H1 (cell line): Measurements from ENCODE around the gene NR4A1. TPM values are rescaled to one million over a fixed set of nuclear protein-coding genes. Genes with fewer than 3 reads are reported as not detected.

Experiments
- CTCF ChIA-PET: fragments of 300-600 bp; sonication (Branson Sonifier 250); formaldehyde crosslinking; loops from one replicate; lab custom pipeline; 2021; ENCODE audit not compliant: partially characterized antibody; lab: Charles Lee
- POLR2A ChIA-PET: fragments of 300-600 bp; sonication (Branson Sonifier 250); formaldehyde crosslinking; loops from one replicate; lab custom pipeline; 2021; ENCODE audit warnings: inconsistent platforms; ENCODE audit not compliant: partially characterized antibody; lab: Charles Lee
- DNase-seq, 2 experiments: peaks; one replicate each; pipeline versions ENCODE4 v3.0.0 to v3.0.0-alpha.2; 2010 to 2022; ENCODE audit warnings: low spot score in 2 of 2, low read depth in 1 of 2, mixed read lengths in 1 of 2
- FAIRE-seq: peaks from 2 replicates; lab custom pipeline; 2011; peaks lifted over from hg19 to GRCh38; lab: Jason Lieb, UNC
- H2AFZ ChIP-seq: 2 replicates; pipeline ENCODE4 v1.8.1; 2012; ENCODE audit warnings: low read length, inconsistent platforms
- H2AK5ac ChIP-seq: 2 replicates; pipeline ENCODE4 v1.6.1; 2013; ENCODE audit warnings: low read depth, low read length
- H2BK120ac ChIP-seq: replicated peaks from 2 replicates; pipeline ENCODE3; 2013; ENCODE audit warnings: low read depth, low read length, inconsistent platforms
- H2BK12ac ChIP-seq: 2 replicates; pipeline ENCODE4 v1.6.1; 2013; ENCODE audit warnings: low read depth, low read length
- H2BK15ac ChIP-seq: 2 replicates; pipeline ENCODE4 v1.6.1; 2013; ENCODE audit warnings: low read length
- H2BK20ac ChIP-seq: 2 replicates; pipeline ENCODE4 v1.6.1; 2013; ENCODE audit warnings: low read length
- H2BK5ac ChIP-seq: 2 replicates; pipeline ENCODE4 v1.6.1; 2013; ENCODE audit warnings: low read depth, low read length
- H3K14ac ChIP-seq: 2 replicates; pipeline ENCODE4 v1.6.1; 2013; ENCODE audit warnings: inconsistent platforms; ENCODE audit not compliant: insufficient read length
- H3K18ac ChIP-seq: 2 replicates; pipeline ENCODE4 v1.6.1; 2013; ENCODE audit warnings: low read length; ENCODE audit errors: extremely low read depth
- H3K23ac ChIP-seq: 2 replicates; pipeline ENCODE4 v1.6.1; 2013; ENCODE audit warnings: inconsistent platforms; ENCODE audit not compliant: insufficient read length
- H3K23me2 ChIP-seq: 2 replicates; pipeline ENCODE4 v1.6.1; 2013; ENCODE audit warnings: low read depth, low read length
- H3K27ac ChIP-seq: 2 replicates; pipeline ENCODE4 v1.6.1; 2011; ENCODE audit warnings: low read depth, low read length, inconsistent platforms
- H3K27me3 ChIP-seq, 4 experiments: replicated peaks in 1 of 4; 1 replicate in 1 of 4; 2 replicates in 3 of 4; pipeline versions ENCODE4 v1.6.1 to v1.8.1; 2011 to 2013; ENCODE audit warnings: low read length in 3 of 4, mild to moderate bottlenecking in 3 of 4, inconsistent platforms in 2 of 4, mixed read lengths in 2 of 4, moderate library complexity in 1 of 4; ENCODE audit not compliant: control insufficient read depth in 3 of 4, insufficient read depth in 3 of 4; ENCODE audit errors: extremely low read depth in 1 of 4
- H3K36me3 ChIP-seq, 4 experiments: 2 replicates each; pipeline versions ENCODE4 v1.6.1 to v1.8.1; 2011 to 2013; ENCODE audit warnings: mild to moderate bottlenecking in 4 of 4, low read length in 3 of 4, moderate library complexity in 2 of 4, control low read depth in 1 of 4, inconsistent platforms in 1 of 4; ENCODE audit not compliant: insufficient read depth in 4 of 4, control insufficient read depth in 2 of 4
- H3K4ac ChIP-seq: replicated peaks from 2 replicates; pipeline ENCODE3; 2013; ENCODE audit warnings: low read length, low read depth, mixed read lengths, inconsistent platforms; ENCODE audit not compliant: insufficient read length
- H3K4me1 ChIP-seq, 4 experiments: replicated peaks in 1 of 4; 1 replicate in 1 of 4; 2 replicates in 3 of 4; pipeline versions ENCODE4 v1.6.1 to v1.8.1; 2011 to 2013; ENCODE audit warnings: low read length in 3 of 4, inconsistent platforms in 2 of 4, mixed read lengths in 1 of 4; ENCODE audit not compliant: insufficient read depth in 4 of 4, control insufficient read depth in 3 of 4
- H3K4me2 ChIP-seq, 2 experiments: 2 replicates each; pipeline versions ENCODE4 v1.6.1 to v1.8.1; 2011 to 2013; ENCODE audit warnings: low read depth in 2 of 2, low read length in 2 of 2, control low read depth in 1 of 2, inconsistent platforms in 1 of 2, mild to moderate bottlenecking in 1 of 2; ENCODE audit not compliant: insufficient read depth in 1 of 2
- H3K4me3 ChIP-seq, 4 experiments: fragments of 200-600, 300-600 bp in 1 of 4; sonication (generic), shearing (Covaris generic), sonication (Bioruptor Twin) in 1 of 4; 2 replicates each; pipeline versions ENCODE4 v1.5.1 to v1.8.1; 2011 to 2016; ENCODE audit warnings: low read length in 4 of 4, low read depth in 3 of 4, control low read depth in 2 of 4, inconsistent platforms in 2 of 4, mild to moderate bottlenecking in 2 of 4, mixed read lengths in 1 of 4, moderate library complexity in 1 of 4; ENCODE audit not compliant: insufficient read depth in 2 of 4; ENCODE audit errors: extremely low read depth in 1 of 4
- H3K56ac ChIP-seq: replicated peaks from 2 replicates; pipeline ENCODE3; 2013; ENCODE audit warnings: low read depth, mild to moderate bottlenecking, mixed read lengths, low read length, inconsistent platforms; ENCODE audit not compliant: insufficient read length
- H3K79me1 ChIP-seq: 2 replicates; pipeline ENCODE4 v1.6.1; 2013; ENCODE audit warnings: low read depth, low read length, control low read depth
- H3K79me2 ChIP-seq, 2 experiments: 2 replicates each; pipeline versions ENCODE4 v1.6.1 to v1.8.1; 2012 to 2013; ENCODE audit warnings: low read length in 2 of 2, mild to moderate bottlenecking in 2 of 2, inconsistent platforms in 1 of 2; ENCODE audit not compliant: insufficient read depth in 2 of 2, control insufficient read depth in 1 of 2
- H3K9ac ChIP-seq, 4 experiments: replicated peaks in 1 of 4; 1 replicate in 1 of 4; 2 replicates in 3 of 4; pipeline versions ENCODE4 v1.6.1 to v1.8.1; 2011 to 2013; ENCODE audit warnings: low read depth in 3 of 4, low read length in 3 of 4, control low read depth in 2 of 4, mild to moderate bottlenecking in 2 of 4, moderate library complexity in 2 of 4, inconsistent platforms in 1 of 4; ENCODE audit errors: extremely low read depth in 1 of 4
- H3K9me3 ChIP-seq, 2 experiments: 2 replicates each; pipeline versions ENCODE4 v1.6.1 to v1.8.1; 2012 to 2013; ENCODE audit warnings: mild to moderate bottlenecking in 2 of 2, moderate library complexity in 2 of 2, control low read depth in 1 of 2, inconsistent platforms in 1 of 2, low read depth in 1 of 2, low read length in 1 of 2, mixed read lengths in 1 of 2; ENCODE audit not compliant: insufficient read depth in 2 of 2
- H4K20me1 ChIP-seq, 2 experiments: replicated peaks in 1 of 2; 2 replicates each; pipeline versions ENCODE3 to v1.8.1; 2011 to 2013; ENCODE audit warnings: inconsistent platforms in 2 of 2, low read length in 2 of 2, mild to moderate bottlenecking in 1 of 2; ENCODE audit not compliant: insufficient read depth in 2 of 2, control insufficient read depth in 1 of 2
- H4K5ac ChIP-seq: 2 replicates; pipeline ENCODE4 v1.6.1; 2013; ENCODE audit warnings: low read length, low read depth, mixed read lengths, inconsistent platforms; ENCODE audit not compliant: insufficient read length
- H4K8ac ChIP-seq: 2 replicates; pipeline ENCODE4 v1.8.0; 2013; ENCODE audit warnings: mild to moderate bottlenecking, moderate library complexity, low read length, inconsistent platforms; ENCODE audit not compliant: insufficient read depth; ENCODE audit errors: extremely low read depth
- H4K91ac ChIP-seq: replicated peaks from 2 replicates; pipeline ENCODE3; 2013; ENCODE audit warnings: low read length, mixed read lengths, inconsistent platforms; ENCODE audit not compliant: insufficient read length
- BACH1 ChIP-seq: IDR thresholded peaks from 2 replicates; pipeline ENCODE4 v1.6.1; 2012; ENCODE audit warnings: low read length, improper control_type of control experiment
- CBX8 ChIP-seq: fragments of 300-800, 300-1000 bp; sonication (generic); IDR thresholded peaks from 2 replicates; pipeline ENCODE4 v1.7.1; 2016; ENCODE audit warnings: low read depth, low read length, borderline replicate concordance
- CREB1 ChIP-seq: IDR thresholded peaks from 2 replicates; pipeline ENCODE4 v1.6.1; 2012; ENCODE audit warnings: inconsistent platforms
- EGR1 ChIP-seq: IDR thresholded peaks from 2 replicates; pipeline ENCODE4 v1.6.1; 2011; ENCODE audit warnings: low read depth, low read length, borderline replicate concordance
- EZH2 ChIP-seq: fragments of 200-600 bp; sonication (generic); IDR thresholded peaks from 2 replicates; pipeline ENCODE4 v1.7.1; 2012; ENCODE audit warnings: low read depth, mild to moderate bottlenecking, moderate library complexity, low read length, inconsistent platforms; ENCODE audit not compliant: severe bottlenecking
- HDAC6 ChIP-seq: IDR thresholded peaks from one replicate; pipeline ENCODE4 v1.7.1; 2012; ENCODE audit warnings: low read depth, mild to moderate bottlenecking, inconsistent platforms, low read length, moderate library complexity
- JUN ChIP-seq: IDR thresholded peaks from 2 replicates; pipeline ENCODE4 v1.6.1; 2011; ENCODE audit warnings: low read depth, mild to moderate bottlenecking, improper control_type of control experiment, low read length
- TAF1 ChIP-seq: IDR thresholded peaks from 2 replicates; pipeline ENCODE4 v1.6.1; 2011; ENCODE audit warnings: mild to moderate bottlenecking, low read depth, low read length
- TBP ChIP-seq: IDR thresholded peaks from 2 replicates; pipeline ENCODE4 v1.6.1; 2011; ENCODE audit warnings: low read depth, low read length, improper control_type of control experiment
- TCF12 ChIP-seq: IDR thresholded peaks from 2 replicates; pipeline ENCODE4 v1.6.1; 2011; ENCODE audit warnings: low read depth, mild to moderate bottlenecking, low read length
- ZNF274 ChIP-seq: IDR thresholded peaks from 2 replicates; pipeline ENCODE4 v1.7.0; 2012; ENCODE audit warnings: low read length, borderline replicate concordance; ENCODE audit errors: extremely low read depth
- WGBS, 2 experiments: shearing (Covaris generic) in 1 of 2; methylation state at CpG; one replicate each; pipeline versions ENCODE4 v1.1.6 to v1.1.7; 2013 to 2015; ENCODE audit warnings: low lambda C conversion rate in 2 of 2, mixed read lengths in 2 of 2, inconsistent platforms in 1 of 2, low coverage in 1 of 2, missing lambda C conversion rate in 1 of 2; ENCODE audit not compliant: insufficient replicate concordance in 2 of 2, insufficient coverage in 1 of 2, insufficient read length in 1 of 2; ENCODE audit errors: extremely low coverage in 1 of 2, missing lambda C conversion rate in 1 of 2; 5-methylcytosine and 5-hydroxymethylcytosine counted together
- polyA plus RNA-seq, 7 experiments: library from polyadenylated mRNA; depleted of rRNA in 3 of 7; stranded (reverse) in 5 of 7; unstranded in 2 of 7; fragments of >200 nt in 5 of 7; fragments of 200-250 nt in 2 of 7; gene quantifications; 1 replicate in 5 of 7; 2 replicates in 1 of 7; 4 replicates in 1 of 7; pipeline versions ENCODE4 v1.2.1 to v1.2.3, GENCODE V29; 2011 to 2013; ENCODE audit warnings: missing spikeins in 2 of 7, mixed read lengths in 2 of 7
- total RNA-seq: library from RNA; stranded (reverse); fragmentation: NEBNext Ultra II Directional; extraction: Animal tissue kit (Norgen Biotek cat#: 25700); gene quantifications from 2 replicates; pipeline ENCODE4 v1.2.1, GENCODE V29; 2021
- TF ChIP-seq, protein P1 (sequence below): IDR thresholded peaks from 2 replicates; pipeline ENCODE4 v1.6.1; 2012; ENCODE audit warnings: inconsistent platforms

The NR4A1 gene
- total and polyA plus RNA-seq, 2 of the 8 experiments (the other 6 are each of a cell fraction or from before 2014, with no cell fraction given), result 18.7 to 23.3 TPM

DNA sequence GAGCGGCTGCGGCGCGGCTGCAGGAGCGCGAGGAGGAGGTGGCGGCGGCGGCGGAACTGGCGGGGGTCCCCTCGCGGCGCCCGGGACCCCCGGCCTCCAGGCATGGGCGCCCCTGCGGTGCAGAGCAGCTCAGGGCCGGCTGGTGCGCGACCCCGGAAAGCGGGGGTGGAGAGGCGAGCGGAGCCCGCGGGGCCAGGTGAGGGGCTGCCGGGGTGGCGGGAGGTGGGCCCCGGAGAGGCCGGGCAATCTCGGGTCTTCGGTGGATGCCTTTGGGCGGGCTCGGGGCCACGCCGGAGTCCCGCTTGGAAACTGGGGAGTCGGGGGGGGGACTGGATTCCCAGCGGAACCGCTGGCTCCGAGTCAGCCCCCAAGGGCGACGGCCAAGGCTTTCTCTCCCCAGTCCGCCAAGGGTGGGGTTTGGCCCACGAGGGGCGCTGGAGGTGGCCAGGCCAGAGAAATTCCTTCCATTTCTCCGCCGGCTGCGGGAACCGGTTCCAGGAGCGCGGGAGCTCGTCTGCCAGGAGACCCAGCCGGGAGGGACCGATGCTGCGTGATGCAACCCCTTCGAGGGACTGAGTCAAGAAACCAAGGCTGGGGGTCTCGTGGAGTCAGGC is 13.9 kb upstream of the NR4A1 start:
- Histone ChIP-seq H3K4ac (no peak overlapping the region), H3K4me1 (peaks cover 4 to 10% (median 6%) of the 10 kb centered on the region in 4 experiments; a peak in 6 of 7 replicates), H3K36me3 (no peaks in the 10 kb centered on the region), H3K23ac (no peak overlapping the region), H3K4me2 (peak overlapping the region; percentile 67 to 81), H2BK12ac (0 out of 2 replicates have a peak overlapping the region, but pooled peaks have one; percentile 39), H3K9me3 (no peaks in the 10 kb centered on the region), H3K79me1 (peaks cover 4% of the 10 kb centered on the region; the same call in 1 of the 2 replicates), H3K9ac (peak overlapping the region; percentile 63 to 93 (median 82)), H2BK5ac (no peak overlapping the region), H4K91ac (no peak overlapping the region), H4K20me1 (peaks cover 2 to 11% of the 10 kb centered on the region in 2 experiments), H2BK15ac (0 out of 2 replicates have a peak overlapping the region, but pooled peaks have one; percentile 72), H3K56ac (no peak overlapping the region), H4K5ac (no peak overlapping the region), H2BK120ac (no peak overlapping the region), H2BK20ac (no peak overlapping the region), H3K27ac (no peak overlapping the region), H4K8ac (peak overlapping the region; percentile 88; the same call in 1 of the 2 replicates), H3K14ac (no peak overlapping the region), H3K23me2 (peaks cover 2% of the 10 kb centered on the region; the same call in 1 of the 2 replicates), H3K27me3 (peaks cover 2 to 32% (median 22%) of the 10 kb centered on the region in 4 experiments; a peak in 6 of 7 replicates), H3K79me2 (peaks cover 0 to 24% of the 10 kb centered on the region in 2 experiments; a peak in 3 of 4 replicates), H3K4me3 (peak overlapping the region; percentile 44 to 92 (median 66)), H2AK5ac (no peak overlapping the region), H3K18ac (peak overlapping the region; percentile 78), H2AFZ (no peak overlapping the region)
- DNase-seq (peak in 1 of 2 experiments; percentile 75), FAIRE-seq (no peak)
- POLR2A ChIA-PET, result interaction anchor here (0.7 to 6.6 kb wide), 16 partner anchors 9 to 186 kb away, joined by 3 to 56 read pairs (median 4); partner anchors contain the start of genes ATG101, NR4A1 and SMIM41
- WGBS, 2 experiments, result 5% methylated on average over 15 of the region's 59 CpGs; no CpG with 5 or more reads in 1 of the 2 experiments
- CTCF ChIA-PET, result interaction anchor here (0.7 to 15.8 kb wide), 9 partner anchors 10 to 85 kb away, joined by 3 to 294 read pairs (median 5); no protein-coding TSS in a partner anchor
- TF ChIP-seq TAF1 (peak; percentile 58; the same call in 1 of the 2 replicates), BACH1 (no peak), TCF12 (no peak), ZNF274 (no peak), EGR1 (0 out of 2 replicates have a peak, but pooled peaks have one; percentile 32), CBX8 (no peak), TBP (no peak), CREB1 (no peak), JUN (no peak), EZH2 (peak; percentile 26), HDAC6 (no peak)
- TF ChIP-seq, protein P1, sequence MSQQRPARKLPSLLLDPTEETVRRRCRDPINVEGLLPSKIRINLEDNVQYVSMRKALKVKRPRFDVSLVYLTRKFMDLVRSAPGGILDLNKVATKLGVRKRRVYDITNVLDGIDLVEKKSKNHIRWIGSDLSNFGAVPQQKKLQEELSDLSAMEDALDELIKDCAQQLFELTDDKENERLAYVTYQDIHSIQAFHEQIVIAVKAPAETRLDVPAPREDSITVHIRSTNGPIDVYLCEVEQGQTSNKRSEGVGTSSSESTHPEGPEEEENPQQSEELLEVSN, result peak; percentile 99
